HG03066 (cell line): Measurements from ENCODE around the gene PRXL2B.
"Not testable (repeated sequence)": the region's sequence is repeated elsewhere in the genome, so short reads cannot be mapped to it uniquely, and the experiment has no call there.

Source experiments
- ATAC-seq: cut with Tn5 transposase; IDR thresholded peaks from one replicate; pipeline ENCODE4 v1.9.1; 2021; ENCODE audit warnings: low read depth; ENCODE audit not compliant: unreplicated experiment

Gene PRXL2B

GRCh38 chr1:2549367-2550029 lies 37.1 kb upstream of the PRXL2B start:
- ATAC-seq, result not testable (repeated sequence)

GRCh38 chr1:2550309-2550861 lies 36.2 kb upstream of the PRXL2B start:
- ATAC-seq, result not testable (repeated sequence)

GRCh38 chr1:2551544-2551943 lies 35.0 kb upstream of the PRXL2B start:
- not testable (repeated sequence) for ATAC-seq

- ATAC-seq, result no peak
Measured at GRCh38 chr1:2552189-2552588, 34.4 kb upstream of the PRXL2B start.

GRCh38 chr1:2553076-2553475 lies 33.5 kb upstream of the PRXL2B start:
- ATAC-seq, result not testable (repeated sequence)

- no peak for ATAC-seq
Measured at GRCh38 chr1:2553871-2554620, 32.5 kb upstream of the PRXL2B start.

- ATAC-seq, result no peak
Measured at GRCh38 chr1:2554621-2555387, 31.8 kb upstream of the PRXL2B start.

GRCh38 chr1:2555634-2556276 lies 30.8 kb upstream of the PRXL2B start:
- peak; percentile 32 for ATAC-seq

- ATAC-seq, result peak; percentile 44
Measured at GRCh38 chr1:2556277-2556677, 30.3 kb upstream of the PRXL2B start, which contains the start of gene TNFRSF14. Gene TNFRSF14 (plus strand): TSS chr1:2556371. CDS start chr1:2556665, 294 bp downstream.

GRCh38 chr1:2556678-2557481 lies 29.7 kb upstream of the PRXL2B start:
- peak; percentile 30 for ATAC-seq

GRCh38 chr1:2557482-2558400 lies 28.8 kb upstream of the PRXL2B start:
- no peak for ATAC-seq

GRCh38 chr1:2558420-2558819 lies 28.2 kb upstream of the PRXL2B start:
- ATAC-seq, result no peak

GRCh38 chr1:2558861-2559260 lies 27.7 kb upstream of the PRXL2B start:
- ATAC-seq, result no peak

GRCh38 chr1:2559509-2560298 lies 26.9 kb upstream of the PRXL2B start:
- ATAC-seq, result no peak

GRCh38 chr1:2560299-2561073 lies 26.1 kb upstream of the PRXL2B start:
- no peak for ATAC-seq

- no peak for ATAC-seq
Measured at GRCh38 chr1:2561446-2561845, 25.1 kb upstream of the PRXL2B start.
